Sigmoid colon (tissue), 7 donors: ENCODE measurements around the gene PUM1. TPM values are rescaled to one million over a fixed set of nuclear protein-coding genes. Genes with fewer than 3 reads are reported as not detected.
A peak's percentile ranks its signal among the peaks of the same experiment; 100 is the strongest.

Source experiments
- DNase-seq: peaks from one replicate; pipeline ENCODE4 v3.0.0-alpha.2; 2019
- H3K27ac ChIP-seq, 4 donors: fragments of 200-600 bp; sonication (generic); one replicate each; pipeline ENCODE4 v1.5.1; 2016 to 2019; ENCODE audit warnings: mild to moderate bottlenecking in 1 of 4
- H3K27me3 ChIP-seq, 3 donors: fragments of 200-600 bp; sonication (generic); one replicate each; pipeline ENCODE4 v1.5.1; 2019; ENCODE audit warnings: mild to moderate bottlenecking in 1 of 3
- H3K36me3 ChIP-seq, 4 donors: fragments of 200-600 bp; sonication (generic); one replicate each; pipeline ENCODE4 v1.5.1; 2016 to 2019
- H3K4me1 ChIP-seq, 4 donors: fragments of 200-600 bp; sonication (generic); one replicate each; pipeline ENCODE4 v1.5.1; 2017 to 2019
- H3K4me3 ChIP-seq, 4 donors: fragments of 200-600 bp; sonication (generic); one replicate each; pipeline ENCODE4 v1.5.1; 2017 to 2019; ENCODE audit warnings: mild to moderate bottlenecking in 2 of 4, moderate library complexity in 1 of 4
- H3K9me3 ChIP-seq, 4 donors: fragments of 200-600 bp in 3 of 4; sonication (generic) in 3 of 4; one replicate each; pipeline versions ENCODE4 v1.5.1 to v1.6.1; 2013 to 2019
- EP300 ChIP-seq, 4 donors: sonication (generic); formaldehyde crosslinking; IDR thresholded peaks; one replicate each; pipeline ENCODE4 v1.6.1; 2017; ENCODE audit warnings: antibody characterized with exemption in 4 of 4
- POLR2A ChIP-seq, 2 donors: fragments of 450-650 bp; IDR thresholded peaks; one replicate each; pipeline ENCODE4 v1.6.1; 2016; ENCODE audit warnings: antibody characterized with exemption in 2 of 2, mild to moderate bottlenecking in 2 of 2, moderate library complexity in 2 of 2
- POLR2AphosphoS5 ChIP-seq, 4 donors: sonication (generic); formaldehyde crosslinking; IDR thresholded peaks; one replicate each; pipeline ENCODE4 v1.6.1; 2017; ENCODE audit warnings: antibody characterized with exemption in 4 of 4
- WGBS, 2 donors: extraction: QIAGEN DNeasy Blood & Tissue Kit; methylation state at CpG; one replicate each; pipeline ENCODE4 v1.1.7; 2013; 5-methylcytosine and 5-hydroxymethylcytosine counted together
- intact Hi-C: fragments of 100-400 bp; cut with DNase I; formaldehyde crosslinking; loops from one replicate; pipeline ENCODE4 v1.15.1; 2023
- polyA plus RNA-seq, 3 donors: library from polyadenylated mRNA; stranded (reverse); fragments of 200-250 nt; gene quantifications; one replicate each; pipeline ENCODE4 v1.2.3, GENCODE V29; 2013
- total RNA-seq, 4 donors: library from RNA; depleted of rRNA; stranded (reverse); fragments of >200 nt; gene quantifications; one replicate each; pipeline ENCODE4 v1.1.0, GENCODE V29; 2016
- TF ChIP-seq, protein P1 (sequence below), 4 experiments: fragments of 450-650 bp in 3 of 4; fragments of 200-600 bp in 1 of 4; IDR thresholded peaks; one replicate each; pipeline ENCODE4 v1.5.1; 2016 to 2019; ENCODE audit warnings: antibody characterized with exemption in 4 of 4, mild to moderate bottlenecking in 3 of 4, moderate library complexity in 2 of 4
- donor health status: healthy with polysubstance abuse.
- donor health status: Bipolar disorder and iron deficiency.
- donor health status: healthy.

Gene PUM1
- total and polyA plus RNA-seq, 7 donors, result 16.9 to 89.5 (median 66.4) TPM

DNA sequence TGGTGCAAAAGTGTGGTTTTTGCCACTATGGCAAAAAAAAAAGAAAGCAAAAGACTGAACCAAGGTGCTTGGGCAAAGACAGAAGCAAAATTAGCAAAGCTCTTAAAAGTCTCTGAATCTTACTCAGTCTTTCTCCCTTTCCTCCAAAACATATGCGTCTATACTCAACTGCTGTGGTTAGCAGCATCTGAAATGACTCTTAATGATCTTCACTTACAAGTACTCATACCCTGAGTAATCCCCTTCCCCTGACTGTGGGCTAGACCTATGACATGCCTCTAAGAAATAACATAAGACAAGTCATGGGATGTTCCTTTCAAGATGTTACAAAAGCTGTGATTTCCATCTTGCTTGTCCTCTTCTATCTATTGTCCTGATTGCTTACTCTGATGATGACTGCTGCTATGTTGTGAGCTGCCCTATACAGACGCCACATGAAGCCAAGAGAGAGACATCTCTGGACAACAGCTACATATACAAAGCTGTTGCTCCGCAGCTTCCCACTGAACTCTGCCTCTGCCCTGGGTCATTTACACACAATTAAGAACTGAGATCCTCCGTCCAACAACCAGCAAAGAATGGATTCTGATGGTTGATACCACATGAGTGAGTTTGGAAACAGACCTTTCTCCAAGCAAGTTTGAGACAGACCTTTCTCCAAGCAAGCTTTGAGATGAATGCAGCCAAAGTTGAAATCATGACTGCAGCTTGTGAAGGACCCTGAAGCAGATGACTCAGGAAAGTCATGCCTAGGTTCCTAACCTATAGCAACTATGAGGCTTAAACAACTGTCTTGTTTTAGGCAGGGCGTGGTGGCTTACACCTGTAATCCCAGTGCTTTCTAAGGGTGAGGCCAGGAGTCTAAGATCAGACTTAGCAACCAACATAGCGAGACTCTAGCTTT, 55.2 kb downstream of the PUM1 start:
- H3K9me3 ChIP-seq, result no peaks in the 10 kb centered on the region
- no peaks in the 10 kb centered on the region for H3K27me3 ChIP-seq
- H3K27ac ChIP-seq, result no peak overlapping the region
- 49 to 68% methylated on average over 6 of the region's 6 CpGs for WGBS, 2 donors
- H3K36me3 ChIP-seq, result peaks cover 0 to 10% (median 5%) of the 10 kb centered on the region in 4 donors
- H3K4me1 ChIP-seq, result peaks cover 0 to 77% (median 57%) of the 10 kb centered on the region in 4 donors
- DNase-seq, result no peak
- no peak overlapping the region for H3K4me3 ChIP-seq
- TF ChIP-seq, protein P1, sequence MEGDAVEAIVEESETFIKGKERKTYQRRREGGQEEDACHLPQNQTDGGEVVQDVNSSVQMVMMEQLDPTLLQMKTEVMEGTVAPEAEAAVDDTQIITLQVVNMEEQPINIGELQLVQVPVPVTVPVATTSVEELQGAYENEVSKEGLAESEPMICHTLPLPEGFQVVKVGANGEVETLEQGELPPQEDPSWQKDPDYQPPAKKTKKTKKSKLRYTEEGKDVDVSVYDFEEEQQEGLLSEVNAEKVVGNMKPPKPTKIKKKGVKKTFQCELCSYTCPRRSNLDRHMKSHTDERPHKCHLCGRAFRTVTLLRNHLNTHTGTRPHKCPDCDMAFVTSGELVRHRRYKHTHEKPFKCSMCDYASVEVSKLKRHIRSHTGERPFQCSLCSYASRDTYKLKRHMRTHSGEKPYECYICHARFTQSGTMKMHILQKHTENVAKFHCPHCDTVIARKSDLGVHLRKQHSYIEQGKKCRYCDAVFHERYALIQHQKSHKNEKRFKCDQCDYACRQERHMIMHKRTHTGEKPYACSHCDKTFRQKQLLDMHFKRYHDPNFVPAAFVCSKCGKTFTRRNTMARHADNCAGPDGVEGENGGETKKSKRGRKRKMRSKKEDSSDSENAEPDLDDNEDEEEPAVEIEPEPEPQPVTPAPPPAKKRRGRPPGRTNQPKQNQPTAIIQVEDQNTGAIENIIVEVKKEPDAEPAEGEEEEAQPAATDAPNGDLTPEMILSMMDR (IDR thresholded peaks at IDR 0.05), result no peak
- TF ChIP-seq POLR2A (IDR thresholded peaks at IDR 0.05), result no peak
- TF ChIP-seq EP300 (IDR thresholded peaks at IDR 0.05), result no peak
- no peak for TF ChIP-seq POLR2AphosphoS5 (IDR thresholded peaks at IDR 0.05)
- intact Hi-C loops, result no loop called here

DNA sequence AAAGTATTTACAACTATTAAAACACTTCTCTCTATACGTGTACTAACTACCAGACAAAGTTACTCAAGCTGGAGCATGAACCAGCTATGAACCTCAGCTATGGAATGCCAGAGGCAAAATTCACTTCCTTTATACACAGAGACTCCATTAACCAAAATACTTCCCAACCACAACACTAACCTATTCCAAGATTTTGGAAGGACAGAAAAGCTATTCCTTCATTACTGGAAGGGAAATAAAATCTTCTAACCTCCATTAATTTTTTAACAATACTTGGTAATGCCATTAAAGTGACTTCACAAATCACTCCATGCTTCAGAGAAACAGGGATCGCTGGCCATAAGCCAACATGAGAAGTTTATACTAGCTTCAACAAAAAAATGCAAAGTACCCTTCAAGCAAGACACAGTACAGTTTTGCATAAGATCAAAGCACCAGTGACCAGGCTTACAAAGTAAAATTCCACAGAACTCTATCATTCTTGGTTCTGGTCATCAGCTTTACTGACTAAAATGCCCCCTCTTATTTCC, 58.0 kb downstream of the PUM1 start:
- no peaks in the 10 kb centered on the region for H3K9me3 ChIP-seq
- H3K27ac ChIP-seq, result peak overlapping the region in 3 of 4 donors; percentile 20 to 50 (median 42)
- WGBS, 2 donors, result 65 to 71% methylated on average over 2 of the region's 2 CpGs

DNA sequence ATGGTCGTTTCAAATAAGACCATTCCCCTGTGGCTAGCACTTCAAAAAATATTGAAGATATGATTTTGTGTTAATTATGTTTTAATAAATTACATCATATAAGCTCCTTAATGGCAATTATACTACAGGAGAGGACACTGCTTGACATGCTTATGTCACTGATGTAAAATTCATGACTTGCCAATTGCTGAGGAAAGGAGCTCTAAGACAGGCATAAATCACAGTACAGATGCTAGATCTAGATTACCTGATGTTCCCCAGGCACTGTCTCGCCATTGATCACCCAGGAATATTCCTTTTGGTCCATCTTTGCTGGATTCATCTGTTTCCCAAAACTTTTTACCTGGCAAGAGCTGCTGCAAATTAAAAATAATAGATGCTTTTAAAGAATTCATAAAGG, 58.8 kb downstream of the PUM1 start:
- H3K4me1 ChIP-seq, result peaks cover 0 to 54% (median 37%) of the 10 kb centered on the region in 4 donors
- no peak for DNase-seq
- H3K4me3 ChIP-seq, result no peak overlapping the region
- no peaks in the 10 kb centered on the region for H3K27me3 ChIP-seq
- peaks cover 0 to 30% (median 6%) of the 10 kb centered on the region in 4 donors for H3K36me3 ChIP-seq
- intact Hi-C loops, result no loop called here
- 78 to 83% methylated on average over 2 of the region's 2 CpGs for WGBS, 2 donors
- no peak for TF ChIP-seq POLR2A (IDR thresholded peaks at IDR 0.05)
- no peak for TF ChIP-seq POLR2AphosphoS5 (IDR thresholded peaks at IDR 0.05)
- TF ChIP-seq, protein P1 (IDR thresholded peaks at IDR 0.05), result no peak
- TF ChIP-seq EP300 (IDR thresholded peaks at IDR 0.05), result no peak
- H3K27ac ChIP-seq, result peak overlapping the region in 2 of 4 donors; percentile 42 to 50
- H3K9me3 ChIP-seq, result no peaks in the 10 kb centered on the region

More for the DNA sequence above, 58.0 kb downstream of the PUM1 start:
- H3K4me3 ChIP-seq, result no peak overlapping the region
- no peak for DNase-seq
- no peaks in the 10 kb centered on the region for H3K27me3 ChIP-seq
- peaks cover 0 to 30% (median 6%) of the 10 kb centered on the region in 4 donors for H3K36me3 ChIP-seq
- intact Hi-C loops, result no loop called here
- H3K4me1 ChIP-seq, result peaks cover 0 to 62% (median 41%) of the 10 kb centered on the region in 4 donors
- no peak for TF ChIP-seq EP300 (IDR thresholded peaks at IDR 0.05)
- TF ChIP-seq POLR2A (IDR thresholded peaks at IDR 0.05), result no peak
- TF ChIP-seq POLR2AphosphoS5 (IDR thresholded peaks at IDR 0.05), result no peak
- TF ChIP-seq, protein P1 (IDR thresholded peaks at IDR 0.05), result no peak

DNA sequence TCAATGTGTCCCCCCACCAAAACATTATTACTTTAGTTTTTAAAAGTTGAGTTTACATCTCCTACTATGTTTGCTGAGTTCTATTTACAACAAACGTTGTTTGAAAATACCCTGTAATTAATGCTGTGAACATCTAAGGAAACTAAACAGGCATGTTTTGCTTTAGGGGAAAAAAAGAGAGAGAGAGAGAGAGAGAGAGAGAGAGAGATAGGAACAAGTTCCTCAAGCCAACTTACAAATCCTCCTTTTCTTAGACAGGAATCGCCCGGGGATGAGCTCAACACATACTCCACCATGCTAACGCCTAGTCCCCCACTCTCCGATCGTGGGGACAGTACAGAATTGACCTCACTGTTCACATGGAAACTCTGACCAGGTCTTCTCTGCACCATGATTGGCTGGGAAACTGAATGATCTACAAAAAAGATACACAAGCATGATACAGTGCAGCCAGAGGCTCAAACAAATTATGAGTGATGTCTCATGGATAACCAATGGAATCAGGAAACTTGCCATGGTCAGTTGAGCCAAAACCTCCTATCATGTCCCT, 59.8 kb downstream of the PUM1 start:
- DNase-seq, result no peak
- Histone ChIP-seq H3K27me3 (no peaks in the 10 kb centered on the region), H3K9me3 (no peaks in the 10 kb centered on the region), H3K4me3 (no peak overlapping the region), H3K27ac (no peak overlapping the region), H3K4me1 (peaks cover 0 to 44% (median 32%) of the 10 kb centered on the region in 4 donors), H3K36me3 (peaks cover 0 to 33% (median 6%) of the 10 kb centered on the region in 4 donors)
- 88 to 90% methylated on average over 6 of the region's 6 CpGs for WGBS, 2 donors
- intact Hi-C loops, result no loop called here
- no peak for TF ChIP-seq POLR2A (IDR thresholded peaks at IDR 0.05)
- TF ChIP-seq POLR2AphosphoS5 (IDR thresholded peaks at IDR 0.05), result no peak
- TF ChIP-seq EP300 (IDR thresholded peaks at IDR 0.05), result no peak
- TF ChIP-seq, protein P1 (IDR thresholded peaks at IDR 0.05), result no peak
